Measurements from ENCODE around the gene MTMR2.
"Not testable (repeated sequence)": the region's sequence is repeated elsewhere in the genome, so short reads cannot be mapped to it uniquely, and the experiment has no call there.

MTMR2 gene

DNA sequence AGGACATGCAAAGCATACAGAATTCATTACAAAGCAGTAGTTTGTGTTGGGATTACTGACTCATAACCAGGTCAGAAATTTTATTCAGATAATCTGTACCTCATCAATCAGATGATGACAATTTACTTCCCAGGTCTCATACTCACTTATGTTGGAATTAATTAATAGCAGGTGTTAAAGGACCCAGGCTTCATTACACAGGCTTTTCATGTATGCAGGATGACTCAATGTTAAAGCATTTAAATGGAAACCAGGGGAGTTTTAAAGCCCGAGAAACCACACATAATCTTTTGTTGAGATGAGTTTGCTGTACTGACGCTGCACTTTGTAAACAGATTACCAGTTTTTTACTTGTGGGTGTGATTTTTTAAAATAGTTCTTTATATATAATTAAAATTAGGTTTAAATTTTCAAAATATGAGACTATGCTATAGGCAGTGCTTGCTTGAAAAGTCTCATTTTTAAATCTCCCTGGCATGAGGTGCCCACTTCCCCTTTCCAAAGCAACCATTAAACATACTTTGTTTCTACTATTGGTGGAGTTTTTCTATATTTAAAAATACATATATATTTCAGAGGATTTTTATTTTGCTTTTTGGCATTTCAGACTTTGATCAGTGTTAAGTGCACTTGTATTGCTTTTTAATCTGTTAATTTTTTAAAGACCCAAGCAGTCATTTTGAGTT, 92.6 kb downstream of the MTMR2 start:
- H3K4me3 ChIP-seq = no peak overlapping the region
- TF ChIP-seq, protein P1, sequence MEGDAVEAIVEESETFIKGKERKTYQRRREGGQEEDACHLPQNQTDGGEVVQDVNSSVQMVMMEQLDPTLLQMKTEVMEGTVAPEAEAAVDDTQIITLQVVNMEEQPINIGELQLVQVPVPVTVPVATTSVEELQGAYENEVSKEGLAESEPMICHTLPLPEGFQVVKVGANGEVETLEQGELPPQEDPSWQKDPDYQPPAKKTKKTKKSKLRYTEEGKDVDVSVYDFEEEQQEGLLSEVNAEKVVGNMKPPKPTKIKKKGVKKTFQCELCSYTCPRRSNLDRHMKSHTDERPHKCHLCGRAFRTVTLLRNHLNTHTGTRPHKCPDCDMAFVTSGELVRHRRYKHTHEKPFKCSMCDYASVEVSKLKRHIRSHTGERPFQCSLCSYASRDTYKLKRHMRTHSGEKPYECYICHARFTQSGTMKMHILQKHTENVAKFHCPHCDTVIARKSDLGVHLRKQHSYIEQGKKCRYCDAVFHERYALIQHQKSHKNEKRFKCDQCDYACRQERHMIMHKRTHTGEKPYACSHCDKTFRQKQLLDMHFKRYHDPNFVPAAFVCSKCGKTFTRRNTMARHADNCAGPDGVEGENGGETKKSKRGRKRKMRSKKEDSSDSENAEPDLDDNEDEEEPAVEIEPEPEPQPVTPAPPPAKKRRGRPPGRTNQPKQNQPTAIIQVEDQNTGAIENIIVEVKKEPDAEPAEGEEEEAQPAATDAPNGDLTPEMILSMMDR (IDR thresholded peaks at IDR 0.05) = no peak
- no peak for DNase-seq (ENCODE audit: low spot score)
- no peak overlapping the region for H3K27ac ChIP-seq

DNA sequence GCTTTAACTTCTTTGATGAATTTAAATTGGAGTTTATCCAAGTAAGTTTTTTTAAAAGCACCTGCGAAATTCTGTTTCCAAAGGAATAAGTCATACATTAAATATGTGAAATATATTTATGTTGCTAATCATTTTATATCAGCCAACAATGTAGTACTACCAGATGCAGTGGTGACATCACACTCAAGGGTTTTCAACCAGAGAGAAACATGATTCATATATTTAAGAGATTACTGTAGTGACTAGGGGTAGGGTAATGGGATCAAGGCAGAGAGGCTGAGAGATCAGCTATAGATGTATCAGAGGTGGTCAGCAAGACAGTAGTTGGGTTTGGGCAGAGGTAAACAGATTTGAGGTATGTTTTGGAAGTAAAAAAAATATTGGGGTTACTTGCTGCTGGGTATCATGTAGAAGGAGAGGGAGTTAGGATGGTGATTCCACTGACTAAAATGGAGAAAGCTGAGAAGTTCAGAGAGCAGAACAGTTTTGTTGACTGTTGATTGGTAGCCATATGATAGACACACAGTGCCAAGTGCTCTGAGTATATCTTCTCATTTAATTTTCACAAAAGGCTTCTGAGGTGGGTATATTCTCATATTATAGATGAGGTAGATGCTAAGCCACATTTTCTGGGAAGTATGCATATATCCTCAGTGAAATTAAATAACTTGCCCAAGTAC, 94.2 kb downstream of the MTMR2 start:
- no peak for DNase-seq (ENCODE audit: low spot score)
- no peak overlapping the region for H3K27ac ChIP-seq
- TF ChIP-seq, protein P1 (IDR thresholded peaks at IDR 0.05) = no peak

DNA sequence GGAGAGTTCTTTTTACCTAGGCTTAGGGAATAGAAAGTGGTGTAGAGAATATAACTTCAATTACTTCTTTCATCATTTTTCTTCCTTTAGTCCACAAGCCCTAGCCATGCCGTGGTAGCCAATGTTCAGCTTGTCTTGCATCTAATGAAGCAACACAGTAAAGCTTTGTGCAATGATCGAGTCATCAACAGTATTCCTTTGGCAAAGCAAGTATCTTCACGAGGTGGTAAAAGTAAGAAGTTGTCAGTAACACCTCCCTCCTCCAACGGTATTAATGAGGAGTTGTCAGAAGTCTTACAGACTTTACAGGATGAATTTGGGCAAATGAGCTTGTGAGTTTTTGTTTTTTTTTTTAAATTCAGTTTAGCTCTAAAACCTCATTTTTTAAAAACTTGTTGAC, 96.2 kb downstream of the MTMR2 start:
- H3K4me3 ChIP-seq = no peak overlapping the region
- TF ChIP-seq, protein P1 (IDR thresholded peaks at IDR 0.05) = no peak
- DNase-seq (ENCODE audit: low spot score) = no peak
- H3K27ac ChIP-seq = no peak overlapping the region

More for the DNA sequence above, 94.2 kb downstream of the MTMR2 start:
- no peak overlapping the region for H3K4me3 ChIP-seq

DNA sequence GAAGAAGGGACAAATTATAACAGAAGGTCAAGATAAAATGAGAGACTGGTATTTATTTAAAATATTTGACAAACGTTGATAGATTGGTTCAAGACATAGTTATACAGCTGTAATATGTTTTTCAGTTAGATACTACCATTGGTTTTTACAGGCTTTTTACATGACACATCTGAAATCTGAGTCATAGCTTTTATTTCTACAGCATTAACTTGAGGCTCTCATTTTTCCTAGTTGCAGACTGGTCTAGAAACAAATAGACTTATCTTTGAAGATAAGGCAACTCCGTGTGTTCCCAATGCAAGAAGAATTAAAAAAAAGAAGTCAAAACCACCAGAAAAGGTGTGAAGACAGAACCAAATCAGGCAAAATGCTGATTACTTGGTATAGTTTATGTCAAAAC, 102.3 kb downstream of the MTMR2 start:
- no peak for DNase-seq (ENCODE audit: low spot score)
- TF ChIP-seq, protein P1 (IDR thresholded peaks at IDR 0.05) = no peak
- no peak overlapping the region for H3K27ac ChIP-seq

DNA sequence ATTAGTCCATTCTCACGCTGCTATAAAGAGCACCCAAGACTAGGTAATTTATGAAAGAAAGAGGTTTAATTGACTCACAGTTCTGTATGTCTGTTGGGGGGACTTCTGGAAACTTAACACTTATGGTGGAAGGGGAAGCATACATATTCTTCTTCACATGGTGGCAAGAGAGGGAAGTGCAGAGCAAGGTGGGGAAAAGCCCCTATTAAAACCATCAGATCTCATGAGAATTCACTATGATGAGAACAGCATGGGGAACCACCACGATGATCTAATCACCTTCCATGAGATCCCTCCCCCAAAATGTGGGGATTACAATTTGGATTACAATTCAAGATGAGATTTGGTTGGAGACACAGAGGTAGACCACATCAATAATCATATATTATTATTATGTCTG, 107.9 kb downstream of the MTMR2 start:
- H3K4me3 ChIP-seq = no peak overlapping the region
- no peak overlapping the region for H3K27ac ChIP-seq
- no peak for DNase-seq (ENCODE audit: low spot score)
- TF ChIP-seq, protein P1 (IDR thresholded peaks at IDR 0.05) = no peak

More for the DNA sequence above, 102.3 kb downstream of the MTMR2 start:
- no peak overlapping the region for H3K4me3 ChIP-seq

DNA sequence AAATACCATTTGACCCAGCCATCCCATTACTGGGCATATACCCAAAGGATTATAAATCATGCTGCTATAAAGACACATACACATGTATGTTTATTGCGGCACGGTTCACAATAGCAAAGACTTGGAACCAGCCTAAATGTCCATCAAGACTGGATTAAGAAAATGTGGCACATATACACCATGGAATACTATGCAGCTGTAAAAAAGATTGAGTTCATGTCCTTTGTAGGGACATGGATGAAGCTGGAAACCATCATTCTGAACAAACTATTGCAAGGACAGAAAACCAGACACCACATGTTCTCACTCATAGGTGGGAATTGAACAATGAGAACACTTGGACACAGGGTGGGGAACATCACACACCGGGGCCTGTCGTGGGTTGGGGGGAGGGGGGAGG, 112.9 kb downstream of the MTMR2 start:
- DNase-seq (ENCODE audit: low spot score); H3K4me3 ChIP-seq; H3K27ac ChIP-seq: not testable (repeated sequence)

DNA sequence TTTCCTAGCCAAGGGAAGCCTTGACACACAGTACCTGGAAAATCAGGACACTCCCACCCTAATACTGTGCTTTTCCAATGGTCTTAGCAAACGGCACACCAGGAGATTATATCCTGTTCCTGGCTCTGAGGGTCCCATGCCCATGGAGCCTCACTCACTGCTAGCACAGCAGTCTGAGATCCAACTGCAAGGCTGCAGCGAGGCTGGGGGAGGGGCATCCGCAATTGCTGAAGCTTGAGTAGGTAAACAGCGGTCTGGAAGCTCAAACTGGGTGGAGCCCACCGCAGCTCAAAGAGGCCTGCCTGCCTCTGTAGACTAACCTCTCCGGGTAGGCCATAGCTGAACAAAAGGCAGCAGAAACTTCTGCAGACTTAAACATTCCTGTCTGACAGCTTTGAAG, 117.4 kb downstream of the MTMR2 start:
- H3K4me3 ChIP-seq; DNase-seq (ENCODE audit: low spot score); H3K27ac ChIP-seq: not testable (repeated sequence)

DNA sequence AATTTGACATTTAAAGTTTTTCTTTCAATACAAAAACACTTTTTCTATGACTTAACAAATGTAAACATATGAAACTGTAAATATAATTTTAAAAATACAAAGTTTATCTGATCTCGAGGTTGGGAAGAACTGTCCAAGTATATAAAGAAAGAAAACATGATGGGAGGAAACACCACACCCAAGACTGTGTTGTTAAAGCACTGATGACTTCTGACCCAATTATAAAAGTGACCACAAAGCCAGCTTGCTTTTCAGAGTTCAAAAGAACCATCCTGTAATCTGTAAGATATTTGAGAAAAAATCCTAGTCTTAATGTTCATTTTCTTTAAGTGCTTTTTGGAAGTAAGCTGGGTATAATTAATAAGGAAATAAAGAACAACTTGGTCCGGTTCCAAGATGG, 118.0 kb downstream of the MTMR2 start:
- no peak for DNase-seq (ENCODE audit: low spot score)
- TF ChIP-seq, protein P1 (IDR thresholded peaks at IDR 0.05) = no peak
- Histone ChIP-seq H3K4me3 (no peak overlapping the region), H3K27ac (no peak overlapping the region)

Measured in coronary artery (tissue), 2 donors.